ENCODE results near the gene PNMT. TPM values are rescaled to one million over a fixed set of nuclear protein-coding genes. Genes with fewer than 3 reads are reported as not detected.

The PNMT gene
- total RNA-seq, 1 donor from 2014 or later, result 3.9 TPM

- peaks cover 52% of the 10 kb centered on the region for H3K36me3 ChIP-seq
- no peak for TF ChIP-seq CTCF (IDR thresholded peaks at IDR 0.05)
- peaks cover 85% of the 10 kb centered on the region for H3K4me1 ChIP-seq
Measured at GRCh38 chr17:39662551-39663339, 5.5 kb upstream of the PNMT start.

GRCh38 chr17:39663340-39663687, 4.9 kb upstream of the PNMT start:
- intact Hi-C loops (cut with DNase I), result no loop called here
- no peak for ATAC-seq
- H3K9me3 ChIP-seq, result no peaks in the 10 kb centered on the region
- peaks cover 48% of the 10 kb centered on the region for H3K36me3 ChIP-seq
- H3K27me3 ChIP-seq (ENCODE audit: low read depth), result peaks cover 24% of the 10 kb centered on the region
- H3K4me3 ChIP-seq, result no peak overlapping the region
- H3K27ac ChIP-seq, result peak overlapping the region; percentile 85
- peaks cover 87% of the 10 kb centered on the region for H3K4me1 ChIP-seq
- no peak for TF ChIP-seq CTCF (IDR thresholded peaks at IDR 0.05)
- no peak for DNase-seq

More at GRCh38 chr17:39662551-39663339, 5.5 kb upstream of the PNMT start:
- DNase-seq (no peak), ATAC-seq (peak in 1 of 2 donors; percentile 22)
- Histone ChIP-seq H3K27ac (peak overlapping the region; percentile 85), H3K27me3 (ENCODE audit: low read depth) (peaks cover 20% of the 10 kb centered on the region), H3K4me3 (no peak overlapping the region), H3K9me3 (no peaks in the 10 kb centered on the region)
- intact Hi-C loops (cut with DNase I), result no loop called here

GRCh38 chr17:39663688-39664580, 4.3 kb upstream of the PNMT start:
- ATAC-seq, result peak; percentile 6 to 9
- no peak for DNase-seq

GRCh38 chr17:39664581-39665561, 3.4 kb upstream of the PNMT start, which contains the start of gene TCAP:
TSS of gene TCAP (plus strand) at chr17:39665349. CDS start at chr17:39665360, 11 bp downstream.
- no peak within 1 kb of the TSS for H3K4me3 ChIP-seq
- peaks cover 38% of the 10 kb centered on the region for H3K27me3 ChIP-seq (ENCODE audit: low read depth)
- no peak for ATAC-seq
- H3K36me3 ChIP-seq, result peaks cover 33% of the 10 kb centered on the region
- peaks cover 79% of the 10 kb centered on the region for H3K4me1 ChIP-seq
- H3K9me3 ChIP-seq, result no peaks in the 10 kb centered on the region
- intact Hi-C loops (cut with DNase I), result no loop called here
- no peak for DNase-seq
- no peak for TF ChIP-seq CTCF (IDR thresholded peaks at IDR 0.05)
- H3K27ac ChIP-seq, result peak within 1 kb of the TSS; percentile 49

More at GRCh38 chr17:39663688-39664580, 4.3 kb upstream of the PNMT start:
- no peak overlapping the region for H3K4me3 ChIP-seq
- intact Hi-C loops (cut with DNase I), result no loop called here
- no peaks in the 10 kb centered on the region for H3K9me3 ChIP-seq
- H3K27me3 ChIP-seq (ENCODE audit: low read depth), result peaks cover 30% of the 10 kb centered on the region
- H3K27ac ChIP-seq, result peak overlapping the region; percentile 49
- no peak for TF ChIP-seq CTCF (IDR thresholded peaks at IDR 0.05)
- H3K4me1 ChIP-seq, result peaks cover 86% of the 10 kb centered on the region
- H3K36me3 ChIP-seq, result peaks cover 42% of the 10 kb centered on the region
